Activated naive CD4-positive, alpha-beta T cell treated with anti-CD3 and anti-CD28 coated beads, Interleukin-2, amount 50 U/mL, for 24 hours (primary cell): ENCODE results near the gene KHDC3L.

Experiments
- H3K27ac Mint-ChIP-seq: one replicate; pipeline ENCODE4 v1.8.0; 2021; ENCODE audit warnings: mild to moderate bottlenecking, mixed read lengths
- H3K27me3 Mint-ChIP-seq: one replicate; pipeline ENCODE4 v1.8.0; 2021; ENCODE audit warnings: mixed read lengths
- H3K36me3 Mint-ChIP-seq: one replicate; pipeline ENCODE4 v1.8.0; 2021; ENCODE audit warnings: mixed read lengths
- H3K4me1 Mint-ChIP-seq: one replicate; pipeline ENCODE4 v1.8.0; 2021; ENCODE audit warnings: mixed read lengths
- H3K4me3 Mint-ChIP-seq: one replicate; pipeline ENCODE4 v1.8.0; 2021; ENCODE audit warnings: mild to moderate bottlenecking, mixed read lengths
- H3K9me3 Mint-ChIP-seq: one replicate; pipeline ENCODE4 v1.8.0; 2021; ENCODE audit warnings: mixed read lengths

The KHDC3L gene

GRCh38 chr6:73362358-73362757 is at the start of gene KHDC3L:
TSS of gene KHDC3L (plus strand) at chr6:73362658. CDS start at chr6:73362730, 72 bp downstream.
- no peaks in the 10 kb centered on the region for H3K9me3 Mint-ChIP-seq
- H3K27me3 Mint-ChIP-seq, result peaks cover 2% of the 10 kb centered on the region
- H3K4me3 Mint-ChIP-seq, result no peak within 1 kb of the TSS
- no peak within 1 kb of the TSS for H3K27ac Mint-ChIP-seq
- H3K36me3 Mint-ChIP-seq, result no peaks in the 10 kb centered on the region
- H3K4me1 Mint-ChIP-seq, result no peaks in the 10 kb centered on the region

GRCh38 chr6:73314577-73315492 is 47.6 kb upstream of the KHDC3L start:
- H3K36me3 Mint-ChIP-seq, result peaks cover 5% of the 10 kb centered on the region
- H3K4me3 Mint-ChIP-seq, result no peak overlapping the region
- H3K4me1 Mint-ChIP-seq, result peaks cover 9% of the 10 kb centered on the region
- no peak overlapping the region for H3K27ac Mint-ChIP-seq
- peaks cover 6% of the 10 kb centered on the region for H3K9me3 Mint-ChIP-seq
- H3K27me3 Mint-ChIP-seq, result peaks cover 51% of the 10 kb centered on the region

- no peaks in the 10 kb centered on the region for H3K36me3 Mint-ChIP-seq
- no peaks in the 10 kb centered on the region for H3K4me1 Mint-ChIP-seq
- H3K27ac Mint-ChIP-seq, result no peak overlapping the region
Observed at GRCh38 chr6:73323323-73323722, 39.1 kb upstream of the KHDC3L start.

GRCh38 chr6:73325656-73326055 is 36.8 kb upstream of the KHDC3L start:
- Mint-ChIP-seq H3K27ac (no peak overlapping the region), H3K9me3 (no peaks in the 10 kb centered on the region), H3K4me1 (no peaks in the 10 kb centered on the region), H3K36me3 (no peaks in the 10 kb centered on the region), H3K27me3 (peaks cover 5% of the 10 kb centered on the region), H3K4me3 (no peak overlapping the region)

More at GRCh38 chr6:73323323-73323722, 39.1 kb upstream of the KHDC3L start:
- Mint-ChIP-seq H3K9me3 (no peaks in the 10 kb centered on the region), H3K4me3 (no peak overlapping the region), H3K27me3 (peaks cover 3% of the 10 kb centered on the region)

- Mint-ChIP-seq H3K27ac (no peak overlapping the region), H3K4me3 (no peak overlapping the region), H3K4me1 (no peaks in the 10 kb centered on the region), H3K27me3 (peaks cover 9% of the 10 kb centered on the region), H3K9me3 (no peaks in the 10 kb centered on the region), H3K36me3 (no peaks in the 10 kb centered on the region)
Observed at GRCh38 chr6:73328790-73329189, 33.7 kb upstream of the KHDC3L start.

- Mint-ChIP-seq H3K9me3 (no peaks in the 10 kb centered on the region), H3K4me1 (no peaks in the 10 kb centered on the region), H3K27ac (no peak overlapping the region), H3K27me3 (peaks cover 9% of the 10 kb centered on the region), H3K36me3 (no peaks in the 10 kb centered on the region), H3K4me3 (no peak overlapping the region)
Observed at GRCh38 chr6:73329201-73329600, 33.3 kb upstream of the KHDC3L start.

GRCh38 chr6:73339340-73339739 is 23.1 kb upstream of the KHDC3L start:
- H3K27ac Mint-ChIP-seq, result no peak overlapping the region
- H3K4me3 Mint-ChIP-seq, result no peak overlapping the region
- no peaks in the 10 kb centered on the region for H3K36me3 Mint-ChIP-seq
- no peaks in the 10 kb centered on the region for H3K4me1 Mint-ChIP-seq
- no peaks in the 10 kb centered on the region for H3K9me3 Mint-ChIP-seq
- no peaks in the 10 kb centered on the region for H3K27me3 Mint-ChIP-seq

- no peaks in the 10 kb centered on the region for H3K27me3 Mint-ChIP-seq
- H3K4me3 Mint-ChIP-seq, result no peak overlapping the region
- no peaks in the 10 kb centered on the region for H3K4me1 Mint-ChIP-seq
- no peaks in the 10 kb centered on the region for H3K9me3 Mint-ChIP-seq
- H3K27ac Mint-ChIP-seq, result no peak overlapping the region
- H3K36me3 Mint-ChIP-seq, result no peaks in the 10 kb centered on the region
Observed at GRCh38 chr6:73340048-73340447, 22.4 kb upstream of the KHDC3L start.

GRCh38 chr6:73341335-73341734 is 21.1 kb upstream of the KHDC3L start:
- no peaks in the 10 kb centered on the region for H3K27me3 Mint-ChIP-seq
- no peaks in the 10 kb centered on the region for H3K9me3 Mint-ChIP-seq
- no peak overlapping the region for H3K4me3 Mint-ChIP-seq
- no peaks in the 10 kb centered on the region for H3K36me3 Mint-ChIP-seq
- H3K4me1 Mint-ChIP-seq, result no peaks in the 10 kb centered on the region
- H3K27ac Mint-ChIP-seq, result no peak overlapping the region

- Mint-ChIP-seq H3K27ac (no peak overlapping the region), H3K4me3 (no peak overlapping the region), H3K9me3 (no peaks in the 10 kb centered on the region), H3K27me3 (peaks cover 6% of the 10 kb centered on the region), H3K4me1 (no peaks in the 10 kb centered on the region), H3K36me3 (no peaks in the 10 kb centered on the region)
Observed at GRCh38 chr6:73342174-73342573, 20.3 kb upstream of the KHDC3L start.

- Mint-ChIP-seq H3K4me3 (no peak overlapping the region), H3K9me3 (no peaks in the 10 kb centered on the region), H3K36me3 (no peaks in the 10 kb centered on the region), H3K27me3 (peaks cover 11% of the 10 kb centered on the region), H3K27ac (no peak overlapping the region), H3K4me1 (no peaks in the 10 kb centered on the region)
Observed at GRCh38 chr6:73343164-73343563, 19.3 kb upstream of the KHDC3L start.

GRCh38 chr6:73348550-73349204 is 13.8 kb upstream of the KHDC3L start:
- Mint-ChIP-seq H3K27ac (no peak overlapping the region), H3K4me3 (no peak overlapping the region), H3K27me3 (peaks cover 24% of the 10 kb centered on the region), H3K36me3 (no peaks in the 10 kb centered on the region), H3K9me3 (no peaks in the 10 kb centered on the region), H3K4me1 (no peaks in the 10 kb centered on the region)

GRCh38 chr6:73349311-73349710 is 13.1 kb upstream of the KHDC3L start:
- H3K9me3 Mint-ChIP-seq, result no peaks in the 10 kb centered on the region
- H3K27ac Mint-ChIP-seq, result no peak overlapping the region
- H3K4me3 Mint-ChIP-seq, result no peak overlapping the region
- H3K4me1 Mint-ChIP-seq, result no peaks in the 10 kb centered on the region
- H3K27me3 Mint-ChIP-seq, result peaks cover 24% of the 10 kb centered on the region
- H3K36me3 Mint-ChIP-seq, result no peaks in the 10 kb centered on the region

GRCh38 chr6:73353636-73354593 is 8.5 kb upstream of the KHDC3L start, which contains the start of gene DPPA5:
TSS of gene DPPA5 (minus strand) at chr6:73354276. CDS start at chr6:73354225, 51 bp downstream.
- H3K27ac Mint-ChIP-seq, result no peak within 1 kb of the TSS
- H3K36me3 Mint-ChIP-seq, result no peaks in the 10 kb centered on the region
- H3K27me3 Mint-ChIP-seq, result peaks cover 11% of the 10 kb centered on the region
- H3K4me3 Mint-ChIP-seq, result no peak within 1 kb of the TSS
- no peaks in the 10 kb centered on the region for H3K9me3 Mint-ChIP-seq
- no peaks in the 10 kb centered on the region for H3K4me1 Mint-ChIP-seq

GRCh38 chr6:73362869-73363536 is 545 bp downstream of the KHDC3L start:
- H3K4me1 Mint-ChIP-seq, result no peaks in the 10 kb centered on the region
- H3K4me3 Mint-ChIP-seq, result no peak overlapping the region
- H3K36me3 Mint-ChIP-seq, result no peaks in the 10 kb centered on the region
- no peaks in the 10 kb centered on the region for H3K9me3 Mint-ChIP-seq
- no peak overlapping the region for H3K27ac Mint-ChIP-seq
- H3K27me3 Mint-ChIP-seq, result peaks cover 2% of the 10 kb centered on the region
